HCT116 (cell line): Measurements from ENCODE around the gene MCTP2. TPM values are rescaled to one million over a fixed set of nuclear protein-coding genes. Genes with fewer than 3 reads are reported as not detected.

Experiments
- ATAC-seq: fragments of 200-7000 bp; cut with Tn5 transposase; 2 replicates; pipeline ENCODE4 v1.9.1; 2020; ENCODE audit warnings: mild to moderate bottlenecking, moderate library complexity
- BruUV-seq: library from RNA; stranded (reverse); fragments of 400-500 nt; replicated peaks from 2 replicates; lab custom pipeline; 2021; lab: Mats Ljungman, UMichigan
- CTCF ChIA-PET: fragments of 300-600 bp; sonication (Branson Sonifier 250); formaldehyde crosslinking; loops from one replicate; lab custom pipeline; 2021; ENCODE audit warnings: antibody characterized with exemption; lab: Charles Lee
- POLR2A ChIA-PET: fragments of 300-600, 350-600 bp; sonication (Branson Sonifier 250); formaldehyde crosslinking; loops from one replicate; lab custom pipeline; 2021; ENCODE audit warnings: antibody characterized with exemption; lab: Charles Lee
- RAD21 ChIA-PET, 2 experiments: fragments of 300-600 bp; sonication (Branson Sonifier 250); formaldehyde crosslinking; loops; one replicate each; lab custom pipeline; 2023; ENCODE audit warnings: low total read pairs in 2 of 2; ENCODE audit not compliant: uncharacterized antibody in 2 of 2, unreplicated experiment in 2 of 2, low non-redundant PET in 1 of 2; lab: Charles Lee
- DNase-seq: peaks from one replicate; pipeline ENCODE4 v3.0.0-alpha.2; 2010; ENCODE audit warnings: low read depth, low spot score
- H2AFZ ChIP-seq: fragments of 200-600 bp; shearing (Covaris generic), sonication (generic); 2 replicates; pipeline ENCODE4 v1.6.1; 2017; ENCODE audit warnings: low read depth, mixed run types, mixed read lengths, antibody characterized with exemption, low read length; ENCODE audit not compliant: poor library complexity, severe bottlenecking
- H3K27ac ChIP-seq: 2 replicates; pipeline ENCODE4 v1.5.1; 2012; ENCODE audit warnings: low read depth, low read length
- H3K27me3 ChIP-seq: fragments of 200-600 bp; sonication (generic); 2 replicates; pipeline ENCODE4 v1.6.1; 2016; ENCODE audit warnings: mixed run types, low read length, mixed read lengths; ENCODE audit not compliant: insufficient read depth
- H3K36me3 ChIP-seq, 2 experiments: fragments of 200-500 bp in 1 of 2; fragments of 200-600 bp in 1 of 2; sonication (Bioruptor generic) in 1 of 2; sonication (generic) in 1 of 2; 2 replicates each; pipeline versions ENCODE4 v1.5.1 to v1.6.1; 2014 to 2016; ENCODE audit warnings: low read length in 2 of 2, inconsistent platforms in 1 of 2, mixed read lengths in 1 of 2, mixed run types in 1 of 2; ENCODE audit not compliant: insufficient read depth in 2 of 2, control insufficient read depth in 1 of 2
- H3K4me1 ChIP-seq, 2 experiments: fragments of 200-600 bp in 1 of 2; sonication (generic) in 1 of 2; 2 replicates each; pipeline versions ENCODE4 v1.5.1 to v1.6.1; 2012 to 2017; ENCODE audit warnings: low read length in 2 of 2, inconsistent platforms in 1 of 2, mild to moderate bottlenecking in 1 of 2, mixed read lengths in 1 of 2, mixed run types in 1 of 2, moderate library complexity in 1 of 2; ENCODE audit not compliant: insufficient read depth in 2 of 2, control insufficient read depth in 1 of 2
- H3K4me2 ChIP-seq: fragments of 200-600 bp; sonication (generic); 2 replicates; pipeline ENCODE4 v1.6.1; 2017; ENCODE audit warnings: mixed run types, low read length, mixed read lengths
- H3K4me3 ChIP-seq, 2 experiments: fragments of 200-600 bp in 1 of 2; sonication (generic) in 1 of 2; replicated peaks in 1 of 2; 2 replicates each; pipeline ENCODE4 v1.5.1; 2011 to 2016; ENCODE audit warnings: low read length in 2 of 2, control low read depth in 1 of 2, low read depth in 1 of 2, mild to moderate bottlenecking in 1 of 2, mixed read lengths in 1 of 2, mixed run types in 1 of 2
- H3K79me2 ChIP-seq: fragments of 200-600 bp; sonication (generic); 2 replicates; pipeline ENCODE4 v1.6.1; 2017; ENCODE audit warnings: mild to moderate bottlenecking, mixed run types, low read length, moderate library complexity, mixed read lengths; ENCODE audit not compliant: insufficient read depth
- H3K9ac ChIP-seq: fragments of 200-600 bp; sonication (generic); 2 replicates; pipeline ENCODE4 v1.6.1; 2016; ENCODE audit warnings: low read length, mixed read lengths
- H3K9me2 ChIP-seq: fragments of 200-600 bp; sonication (generic), shearing (Covaris generic); 2 replicates; pipeline ENCODE4 v1.6.1; 2017; ENCODE audit warnings: mixed run types, mild to moderate bottlenecking, moderate library complexity; ENCODE audit not compliant: insufficient read depth
- H3K9me3 ChIP-seq, 2 experiments: fragments of 200-500 bp in 1 of 2; fragments of 200-600 bp in 1 of 2; sonication (Bioruptor generic) in 1 of 2; sonication (generic) in 1 of 2; 2 replicates each; pipeline ENCODE4 v1.6.1; 2014 to 2017; ENCODE audit warnings: low read length in 2 of 2, mixed read lengths in 2 of 2, inconsistent platforms in 1 of 2, low read depth in 1 of 2, mild to moderate bottlenecking in 1 of 2, mixed run types in 1 of 2, moderate library complexity in 1 of 2; ENCODE audit not compliant: control insufficient read depth in 1 of 2, insufficient read depth in 1 of 2
- H4K20me1 ChIP-seq: fragments of 200-600 bp; sonication (generic), shearing (Covaris generic); 2 replicates; pipeline ENCODE4 v1.6.1; 2017; ENCODE audit warnings: mixed run types, mild to moderate bottlenecking, moderate library complexity; ENCODE audit not compliant: insufficient read depth
- CTCF ChIP-seq, 3 experiments: fragments of 200-600 bp in 1 of 3; sonication (generic) in 1 of 3; IDR thresholded peaks in 2 of 3; conservative IDR thresholded peaks in 1 of 3; 2 replicates each; pipeline ENCODE4 v1.5.1; 2012 to 2017; ENCODE audit warnings: low read depth in 2 of 3, low read length in 2 of 3, antibody characterized with exemption in 1 of 3, borderline replicate concordance in 1 of 3, control low read depth in 1 of 3, mild to moderate bottlenecking in 1 of 3, mixed read lengths in 1 of 3, mixed run types in 1 of 3, moderate library complexity in 1 of 3; ENCODE audit not compliant: insufficient read depth in 1 of 3
- EZH2phosphoT487 ChIP-seq: fragments of 200-600 bp; IDR thresholded peaks from 2 replicates; pipeline ENCODE4 v1.6.1; 2018; ENCODE audit warnings: antibody characterized with exemption, borderline replicate concordance
- JUND ChIP-seq: IDR thresholded peaks from 2 replicates; pipeline ENCODE4 v1.6.1; 2012
- RAD21 ChIP-seq: IDR thresholded peaks from 2 replicates; pipeline ENCODE4 v1.6.1; 2012; ENCODE audit warnings: low read depth, mild to moderate bottlenecking
- REST ChIP-seq: IDR thresholded peaks from 2 replicates; pipeline ENCODE4 v1.6.1; 2012; ENCODE audit warnings: low read depth
- SP1 ChIP-seq: IDR thresholded peaks from 2 replicates; pipeline ENCODE4 v1.6.1; 2012; ENCODE audit warnings: low read depth
- SRF ChIP-seq: IDR thresholded peaks from 2 replicates; pipeline ENCODE4 v1.6.1; 2012; ENCODE audit warnings: low read depth
- YY1 ChIP-seq: IDR thresholded peaks from 2 replicates; pipeline ENCODE4 v1.6.1; 2011; ENCODE audit warnings: low read length, low read depth, moderate library complexity, mild to moderate bottlenecking; ENCODE audit not compliant: insufficient replicate concordance; ENCODE audit errors: extremely low read depth
- ZBTB33 ChIP-seq: IDR thresholded peaks from 2 replicates; pipeline ENCODE4 v1.6.1; 2011; ENCODE audit warnings: mild to moderate bottlenecking, low read length, moderate library complexity; ENCODE audit not compliant: insufficient replicate concordance; ENCODE audit errors: extremely low read depth
- ZNF274 ChIP-seq: fragments of 200-500 bp; sonication (Bioruptor generic); IDR thresholded peaks from 2 replicates; pipeline ENCODE4 v1.6.1; 2014; ENCODE audit warnings: mild to moderate bottlenecking, low read depth, low read length, inconsistent platforms
- intact Hi-C: fragments of 100-400 bp; cut with micrococcal nuclease; formaldehyde crosslinking; loops from 2 replicates; pipeline ENCODE4 v1.10.0; 2022
- total RNA-seq: library from RNA; stranded (reverse); gene quantifications from one replicate; pipeline ENCODE4 v1.2.1, GENCODE V29; 2021; ENCODE audit not compliant: unreplicated experiment

Gene MCTP2
- total RNA-seq, 1 experiment from 2014 or later: 12.9 TPM

DNA sequence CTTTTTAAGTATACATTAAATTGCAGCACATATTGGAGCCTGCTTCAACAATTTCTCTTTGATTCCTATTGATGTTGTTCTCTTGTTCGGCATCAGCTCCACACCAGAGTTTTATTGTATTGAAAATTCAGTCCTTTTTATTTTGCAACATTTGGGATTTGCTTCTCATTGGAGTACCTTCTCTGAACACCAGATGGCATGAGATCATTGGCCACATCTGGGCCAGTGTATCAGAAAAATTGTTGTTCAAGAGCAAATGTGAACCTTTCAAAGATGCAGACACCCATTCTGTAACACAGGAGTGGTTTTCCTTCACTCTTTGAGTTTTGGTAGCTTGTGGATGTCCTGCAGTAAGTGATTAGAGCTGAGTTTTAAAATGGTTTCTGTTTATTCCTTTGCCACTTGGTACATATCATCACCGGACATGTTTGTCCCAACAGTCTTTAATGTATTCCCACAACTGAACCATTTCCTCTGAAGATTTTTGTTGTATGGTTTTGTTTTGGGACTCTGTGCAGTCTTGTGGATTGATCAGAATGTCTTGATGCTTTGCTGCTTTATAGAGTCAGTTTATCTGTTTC, 96.1 kb downstream of the MCTP2 start:
- ChIA-PET CTCF (interaction anchor here (0.6 to 1.2 kb wide), 5 partner anchors 11 to 165 kb away, joined by 3 read pairs; no protein-coding TSS in a partner anchor), RAD21 (no interaction called here), POLR2A (no interaction called here)
- TF ChIP-seq ZBTB33 (no peak), ZNF274 (no peak), SRF (no peak), CTCF (IDR thresholded peaks at IDR 0.05 in 2 of 3, conservative IDR thresholded peaks at IDR 0.05 in 1 of 3; ENCODE audit: borderline replicate concordance in 1 of 3, insufficient read depth in 1 of 3, low read depth in 2 of 3, low read length in 2 of 3) (peak; percentile 22 to 66 (median 64); a peak in 5 of 6 replicates), EZH2phosphoT487 (no peak), RAD21 (peak; percentile 57), YY1 (no peak), JUND (no peak), REST (no peak), SP1 (no peak)
- no peaks in the 10 kb centered on the region for H4K20me1 ChIP-seq
- no peaks in the 10 kb centered on the region for H3K27me3 ChIP-seq
- no peaks in the 10 kb centered on the region for H3K9me2 ChIP-seq
- intact Hi-C loops: no loop called here
- no peaks in the 10 kb centered on the region for H3K36me3 ChIP-seq
- no peaks in the 10 kb centered on the region; a peak in 1 of 4 replicates for H3K4me1 ChIP-seq
- peak; percentile 10 for DNase-seq
- H3K9me3 ChIP-seq: no peaks in the 10 kb centered on the region
- H3K27ac ChIP-seq: no peak overlapping the region
- H3K9ac ChIP-seq: no peak overlapping the region
- H3K79me2 ChIP-seq: no peaks in the 10 kb centered on the region
- H2AFZ ChIP-seq: no peak overlapping the region
- peak; percentile 76 for ATAC-seq
- no peak overlapping the region for H3K4me3 ChIP-seq
- BruUV-seq: no TSS peak
- H3K4me2 ChIP-seq: no peak overlapping the region
